Measurements from ENCODE around the gene CDC42SE1.

The CDC42SE1 gene

DNA sequence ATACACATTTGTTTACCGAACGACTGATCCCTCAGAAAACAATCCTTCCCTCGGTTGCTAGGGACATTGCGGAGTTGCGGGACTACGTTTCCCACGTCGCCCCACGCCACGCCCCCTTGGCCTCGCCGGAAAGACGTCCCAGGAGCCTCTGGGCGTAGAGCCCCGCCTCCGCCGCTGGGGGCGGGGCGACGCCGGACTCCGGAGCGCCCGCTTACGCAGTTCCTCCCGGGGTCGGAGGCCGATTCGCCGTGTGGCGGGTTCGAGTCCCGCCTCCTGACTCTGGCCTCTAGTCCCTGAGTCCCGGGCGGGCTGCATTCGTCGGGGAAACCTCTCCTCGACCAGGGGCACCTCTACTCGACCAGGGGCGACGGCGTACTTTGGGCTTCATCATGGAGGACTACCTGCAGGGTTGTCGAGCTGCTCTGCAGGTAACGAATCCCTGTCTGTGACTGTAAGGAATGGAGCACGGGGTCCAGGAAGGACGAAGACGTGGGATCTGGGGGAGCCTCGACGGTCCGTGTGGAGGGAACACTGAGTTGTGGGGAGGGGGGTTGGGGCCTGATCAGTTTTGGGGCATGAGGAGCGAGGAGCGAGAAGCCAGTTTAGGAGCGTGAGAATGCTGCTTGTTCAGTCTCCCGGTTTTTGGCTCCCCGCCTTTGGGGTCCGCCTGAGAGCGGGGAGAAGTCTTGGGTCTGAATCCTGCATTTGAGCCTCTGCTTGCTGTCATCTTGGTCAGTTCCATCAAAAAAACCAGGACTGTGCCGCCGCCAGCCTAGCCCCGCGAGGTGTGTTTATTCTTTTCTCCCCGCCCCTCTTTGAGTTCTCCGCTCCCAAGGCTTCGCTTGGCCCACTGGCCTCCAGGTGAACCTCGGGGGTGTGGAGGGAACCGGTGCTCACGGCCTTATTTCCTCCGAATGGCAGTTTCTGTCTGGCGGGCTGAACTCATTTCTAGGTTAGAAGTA, 50.9 kb downstream of the CDC42SE1 start, which contains the start of gene PRUNE1:
Gene PRUNE1, plus strand, starts transcription at position 206 of the 962 bp plus-strand sequence. Its CDS starts 184 bp downstream, at position 390.
- DNase-seq, result peak; percentile 99

DNA sequence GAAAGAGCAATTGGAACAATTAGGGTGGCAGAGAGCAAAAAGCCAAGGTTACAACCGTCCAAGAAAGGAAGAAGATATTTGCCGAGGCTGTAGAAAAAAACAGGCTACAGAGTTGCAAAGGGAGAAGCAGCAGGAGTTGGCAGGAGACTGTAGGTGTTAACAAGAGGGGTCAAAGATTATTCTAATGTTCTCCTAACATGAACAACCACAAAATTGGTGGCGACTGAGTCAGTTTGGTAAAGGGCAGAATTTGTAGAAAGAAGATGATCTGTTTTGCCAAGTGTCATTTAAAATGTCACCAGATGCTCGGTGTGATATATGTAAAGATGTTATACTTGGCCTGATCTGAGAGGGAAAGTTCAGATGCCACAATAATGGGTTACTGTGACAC, 51.6 kb downstream of the CDC42SE1 start:
- DNase-seq, result no peak

DNA sequence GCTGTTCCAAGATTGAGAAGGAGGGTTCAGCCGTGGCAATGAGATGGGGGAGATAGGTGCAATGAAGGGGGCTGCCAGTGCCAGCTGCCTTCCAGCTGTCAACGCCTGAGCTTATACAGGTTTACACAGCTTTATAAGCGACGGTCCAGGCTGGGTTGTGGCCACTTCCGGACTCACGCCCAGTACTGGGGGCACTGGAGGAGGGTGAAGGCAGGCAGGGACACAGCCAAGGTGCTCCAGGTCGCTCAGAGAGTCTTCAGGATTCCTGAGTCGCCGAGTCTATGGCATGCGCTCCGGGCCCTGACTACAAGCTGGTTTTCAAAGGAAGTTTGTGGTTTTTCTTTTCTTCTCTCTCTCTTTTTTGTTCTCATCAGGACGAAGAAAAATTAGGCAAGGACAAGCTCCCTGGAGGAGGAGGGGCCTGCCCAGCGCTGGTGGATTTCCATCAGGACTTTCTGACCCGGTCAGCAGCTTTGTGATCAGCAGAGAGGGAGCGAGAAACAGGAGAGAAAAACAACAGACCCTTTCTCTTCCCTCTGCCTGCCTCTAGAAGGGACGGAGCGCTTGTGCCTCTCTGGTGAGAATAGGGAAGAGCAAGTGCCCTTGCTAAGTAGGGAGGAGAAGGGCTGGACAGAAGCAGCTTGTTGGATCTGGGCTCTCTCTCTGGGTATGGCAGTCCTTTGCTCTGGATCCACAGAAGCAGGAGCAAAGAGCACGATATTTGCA, 52.9 kb downstream of the CDC42SE1 start, which contains the start of gene MINDY1:
Gene MINDY1, minus strand, starts transcription at position 576 of the 726 bp plus-strand sequence. CDS start 4,285 bp downstream, outside the sequence.
- peak; percentile 55 for DNase-seq

DNA sequence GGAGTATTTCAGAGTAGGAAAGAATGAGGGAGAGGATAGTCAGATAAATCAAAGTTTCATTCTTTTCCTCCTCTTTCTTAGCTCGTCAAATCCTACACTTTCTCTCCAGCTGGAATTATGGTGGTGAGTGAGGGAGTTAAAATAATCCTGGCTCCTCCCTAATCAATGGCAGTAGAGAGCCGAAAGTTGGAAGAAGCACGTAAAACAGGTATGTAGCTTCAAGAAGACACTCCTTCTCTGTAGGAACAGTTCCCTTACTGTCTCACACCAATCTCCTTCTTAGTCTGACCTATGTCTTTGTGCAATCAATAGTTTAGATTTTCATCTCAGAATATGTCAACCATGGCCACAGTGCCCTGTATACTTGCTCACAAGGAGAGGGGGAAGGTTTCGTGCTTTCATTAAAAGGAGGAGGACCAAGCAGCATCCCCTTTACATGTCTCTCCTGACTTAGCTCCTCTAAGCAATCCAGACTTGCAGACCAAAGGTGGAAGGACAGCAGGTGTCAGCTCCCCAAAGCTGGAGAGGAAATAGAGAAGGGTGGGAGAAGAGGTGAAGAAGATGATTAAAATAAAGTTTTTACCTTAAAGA, 53.6 kb downstream of the CDC42SE1 start:
- DNase-seq, result peak; percentile 12

DNA sequence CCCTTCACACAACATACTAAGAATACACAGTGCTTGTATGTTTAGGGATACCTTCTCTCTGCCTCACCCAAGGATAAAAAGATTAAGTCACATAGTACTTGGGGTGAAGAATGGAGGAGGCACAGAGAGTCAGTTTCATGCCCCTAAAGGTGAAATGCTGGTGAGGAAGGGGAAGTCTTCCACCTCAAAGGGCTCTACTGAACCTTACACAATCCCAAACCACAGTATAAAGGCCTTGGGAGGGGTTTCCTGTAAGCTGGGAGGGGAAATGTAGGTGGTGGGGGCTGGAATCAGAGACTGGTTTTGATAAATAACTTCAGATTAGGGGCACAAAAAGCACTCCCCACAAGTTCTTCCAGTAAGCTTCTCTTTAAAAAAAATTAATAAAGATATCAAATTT, 56.2 kb downstream of the CDC42SE1 start:
- peak; percentile 52 for DNase-seq

DNA sequence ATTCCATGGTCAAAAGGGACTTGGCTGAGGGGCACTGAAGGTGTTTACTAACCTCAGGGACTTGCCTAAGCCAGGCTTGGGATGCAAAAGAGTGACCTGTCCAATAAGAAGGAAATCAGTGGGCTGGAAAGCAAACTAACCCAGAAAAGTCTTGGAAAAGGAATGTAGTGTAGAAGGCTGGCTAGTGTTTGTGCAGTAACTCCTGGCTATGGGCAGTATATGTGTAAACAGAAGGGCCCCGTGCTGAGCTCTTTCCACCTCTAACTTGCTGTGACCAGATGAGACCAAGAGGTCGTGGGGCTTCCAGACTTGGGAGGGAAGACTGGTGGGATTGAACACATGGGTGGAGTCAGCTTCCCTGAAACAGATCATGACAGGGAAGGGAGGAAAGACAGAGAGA, 56.8 kb downstream of the CDC42SE1 start:
- DNase-seq, result no peak

DNA sequence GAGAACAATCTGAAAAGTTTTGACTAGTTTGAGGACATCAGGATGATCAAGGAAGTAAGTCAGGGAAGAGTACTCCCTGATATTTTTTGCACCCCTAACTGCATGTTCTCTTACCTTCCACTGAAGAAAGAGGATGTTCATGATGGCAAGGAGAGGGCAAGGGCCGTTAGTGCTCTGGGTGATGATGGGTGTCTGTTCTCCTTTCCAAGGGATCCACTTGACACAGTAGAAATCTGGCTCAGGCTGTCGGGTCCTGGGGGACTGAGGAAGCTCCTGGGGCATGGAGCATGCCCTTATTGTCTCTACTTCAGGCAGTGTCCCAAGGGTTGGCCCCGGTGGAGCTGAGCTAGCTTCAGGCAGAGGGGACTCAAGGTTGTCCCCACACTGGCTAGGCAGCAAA, 57.4 kb downstream of the CDC42SE1 start:
- DNase-seq, result no peak

DNA sequence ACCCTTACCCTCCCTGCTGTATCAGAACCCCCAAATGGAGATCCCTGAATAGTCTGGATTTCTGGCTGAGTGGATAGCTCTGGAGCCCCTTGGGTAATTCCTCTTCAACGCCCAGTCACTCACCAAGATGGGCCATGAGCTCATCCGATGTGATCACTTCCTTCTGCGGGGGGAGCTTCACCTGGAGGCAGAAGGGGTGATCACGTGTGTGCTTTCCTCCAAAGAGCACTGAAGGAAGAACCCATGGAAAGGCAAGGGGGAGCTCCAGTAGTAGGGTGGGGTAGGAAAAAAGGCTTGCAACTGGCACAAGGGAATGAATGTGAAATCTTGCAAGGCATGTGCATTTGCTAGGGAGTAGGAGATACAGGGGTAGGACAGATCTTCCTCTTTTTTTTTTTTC, 57.8 kb downstream of the CDC42SE1 start:
- no peak for DNase-seq
